Endothelial cell of umbilical vein (primary cell): ENCODE measurements around the gene RPS23. TPM values are rescaled to one million over a fixed set of nuclear protein-coding genes. Genes with fewer than 3 reads are reported as not detected.

Experiments used
- BruUV-seq: library from RNA; stranded (reverse); fragments of 400-500 nt; replicated peaks from 2 replicates; lab custom pipeline; 2021; lab: Mats Ljungman, UMichigan
- CTCF ChIA-PET: fragments of 300-600, 350-600 bp; sonication (Branson Sonifier 250); formaldehyde crosslinking; loops from one replicate; lab custom pipeline; 2021; ENCODE audit warnings: antibody characterized with exemption, inconsistent platforms; lab: Charles Lee
- POLR2A ChIA-PET: fragments of 300-600, 350-600 bp; sonication (Branson Sonifier 250); formaldehyde crosslinking; loops from one replicate; lab custom pipeline; 2021; ENCODE audit warnings: antibody characterized with exemption, inconsistent platforms; lab: Charles Lee
- DNase-seq: peaks from one replicate; pipeline ENCODE4 v3.0.0-alpha.2; 2011; ENCODE audit warnings: low read depth, low spot score
- FAIRE-seq: peaks from 2 replicates; lab custom pipeline; 2011; peaks lifted over from hg19 to GRCh38; lab: Jason Lieb, UNC
- H2AFZ ChIP-seq: 2 replicates; pipeline ENCODE4 v1.6.0; 2012; ENCODE audit warnings: low read depth, low read length, control low read depth, inconsistent platforms
- H3K27ac ChIP-seq: 2 replicates; pipeline ENCODE4 v1.5.1; 2011; ENCODE audit warnings: low read depth, mild to moderate bottlenecking, control low read depth, low read length, moderate library complexity; ENCODE audit not compliant: insufficient read depth
- H3K27me3 ChIP-seq, 2 experiments: 2 replicates each; pipeline versions ENCODE4 v1.6.0 to v1.6.1; 2011; ENCODE audit warnings: low read length in 2 of 2, mixed read lengths in 1 of 2; ENCODE audit not compliant: control insufficient read depth in 2 of 2, insufficient read depth in 2 of 2
- H3K36me3 ChIP-seq, 2 experiments: 2 replicates in 1 of 2; 3 replicates in 1 of 2; pipeline ENCODE4 v1.5.1; 2011; ENCODE audit warnings: low read length in 2 of 2, mild to moderate bottlenecking in 1 of 2, moderate library complexity in 1 of 2; ENCODE audit not compliant: control insufficient read depth in 2 of 2, insufficient read depth in 2 of 2; ENCODE audit errors: extremely low read depth in 1 of 2
- H3K4me1 ChIP-seq: 3 replicates; pipeline ENCODE4 v1.5.1; 2011; ENCODE audit warnings: mild to moderate bottlenecking, low read length; ENCODE audit not compliant: control insufficient read depth, insufficient read depth; ENCODE audit errors: extremely low read depth
- H3K4me2 ChIP-seq: 2 replicates; pipeline ENCODE4 v1.6.1; 2011; ENCODE audit warnings: low read length, control low read depth, mixed read lengths; ENCODE audit not compliant: insufficient read depth
- H3K4me3 ChIP-seq, 3 experiments: fragments of 200-600 bp in 1 of 3; sonication (generic), shearing (Covaris generic) in 1 of 3; replicated peaks in 1 of 3; 2 replicates each; pipeline ENCODE4 v1.5.1; 2011 to 2016; ENCODE audit warnings: control low read depth in 3 of 3, low read length in 3 of 3, mild to moderate bottlenecking in 2 of 3, inconsistent platforms in 1 of 3, low read depth in 1 of 3, moderate library complexity in 1 of 3; ENCODE audit not compliant: insufficient read depth in 1 of 3
- H3K79me2 ChIP-seq: 2 replicates; pipeline ENCODE4 v1.6.0; 2012; ENCODE audit warnings: low read length, inconsistent platforms; ENCODE audit not compliant: control insufficient read depth, insufficient read depth
- H3K9ac ChIP-seq: replicated peaks from 2 replicates; pipeline ENCODE3; 2011; ENCODE audit warnings: low read length, control low read depth; ENCODE audit not compliant: insufficient read depth; ENCODE audit errors: extremely low read depth
- H3K9me1 ChIP-seq: replicated peaks from 3 replicates; pipeline ENCODE4 v1.6.0; 2011; ENCODE audit warnings: mild to moderate bottlenecking, low read length; ENCODE audit not compliant: control insufficient read depth, insufficient read depth; ENCODE audit errors: extremely low read depth
- H3K9me3 ChIP-seq: replicated peaks from 2 replicates; pipeline ENCODE4 v1.5.1; 2012; ENCODE audit warnings: low read length, inconsistent platforms; ENCODE audit not compliant: control insufficient read depth, insufficient read depth
- H4K20me1 ChIP-seq: replicated peaks from 2 replicates; pipeline ENCODE3; 2011; ENCODE audit warnings: mild to moderate bottlenecking, low read length; ENCODE audit not compliant: control insufficient read depth, insufficient read depth; ENCODE audit errors: extremely low read depth
- CTCF ChIP-seq, 2 donors: IDR thresholded peaks; 1 replicate in 1 of 2; 2 replicates in 1 of 2; pipeline ENCODE4 v1.5.1; 2011; ENCODE audit warnings: low read length in 2 of 2, mild to moderate bottlenecking in 2 of 2, moderate library complexity in 2 of 2, control low read depth in 1 of 2, inconsistent platforms in 1 of 2, low read depth in 1 of 2; ENCODE audit not compliant: insufficient read depth in 1 of 2; ENCODE audit errors: extremely low read depth in 1 of 2
- EZH2 ChIP-seq: IDR thresholded peaks from 2 replicates; pipeline ENCODE4 v1.6.1; 2012; ENCODE audit warnings: borderline replicate concordance, low read depth, mild to moderate bottlenecking, moderate library complexity, low read length, inconsistent platforms; ENCODE audit not compliant: severe bottlenecking
- FOS ChIP-seq: IDR thresholded peaks from 2 replicates; pipeline ENCODE4 v1.6.1; 2011; ENCODE audit warnings: mild to moderate bottlenecking, low read length, moderate library complexity, borderline replicate concordance; ENCODE audit not compliant: insufficient read depth
- GATA2 ChIP-seq: IDR thresholded peaks from 2 replicates; pipeline ENCODE4 v1.7.0; 2011; ENCODE audit warnings: low read depth, mild to moderate bottlenecking, moderate library complexity, mixed read lengths, low read length; ENCODE audit not compliant: insufficient read length, insufficient read depth
- JUN ChIP-seq: IDR thresholded peaks from 2 replicates; pipeline ENCODE4 v1.6.1; 2011; ENCODE audit warnings: borderline replicate concordance, low read depth; ENCODE audit not compliant: insufficient read length, insufficient read depth
- MAX ChIP-seq: IDR thresholded peaks from 2 replicates; pipeline ENCODE4 v1.6.1; 2011; ENCODE audit not compliant: insufficient read depth, insufficient read length
- MYC ChIP-seq: IDR thresholded peaks from one replicate; pipeline ENCODE4 v1.6.1; 2011; ENCODE audit warnings: mild to moderate bottlenecking, low read depth, low read length
- POLR2A ChIP-seq: IDR thresholded peaks from 2 replicates; pipeline ENCODE4 v1.6.1; 2012; ENCODE audit warnings: low read depth, mild to moderate bottlenecking, control low read depth, low read length
- POLR2AphosphoS5 ChIP-seq: IDR thresholded peaks from 2 replicates; pipeline ENCODE4 v1.6.1; 2012; ENCODE audit warnings: low read depth, mild to moderate bottlenecking, control low read depth, low read length, moderate library complexity; ENCODE audit not compliant: insufficient read depth
- dilution Hi-C: fragments of 300-500 bp; cut with MboI; formaldehyde crosslinking; loops from one replicate; pipeline ENCODE4 v1.15.0; 2019; ENCODE audit warnings: low sequenced_read_pairs; ENCODE audit not compliant: extremely low pct_ligation_motif_present
- intact Hi-C: fragments of 100-400 bp; cut with micrococcal nuclease; formaldehyde crosslinking; loops from one replicate; pipeline ENCODE4 v1.10.0; 2022
- polyA plus RNA-seq, 4 experiments: library from polyadenylated mRNA; depleted of rRNA in 3 of 4; stranded (reverse) in 3 of 4; unstranded in 1 of 4; fragments of >200 nt; gene quantifications; 2 replicates each; pipeline versions ENCODE4 v1.2.1 to v1.2.3, GENCODE V29; 2011 to 2012; ENCODE audit warnings: missing spikeins in 1 of 4
- total RNA-seq: library from RNA; stranded (reverse); gene quantifications from 2 replicates; pipeline ENCODE4 v1.2.3, GENCODE V29; 2021

RPS23 gene
- total and polyA plus RNA-seq, 2 donors (not counting 3 experiments of a cell fraction or from before 2014, with no cell fraction given), result 2,037 to 3,265 TPM

GRCh38 chr5:82291420-82291819, 13.3 kb upstream of the RPS23 start:
- no peak for DNase-seq
- no TSS peak for BruUV-seq
- H3K4me2 ChIP-seq, result no peak overlapping the region
- ChIA-PET POLR2A (no interaction called here), CTCF (no interaction called here)
- no peaks in the 10 kb centered on the region for H3K36me3 ChIP-seq
- no peaks in the 10 kb centered on the region for H3K27me3 ChIP-seq
- H3K27ac ChIP-seq, result no peak overlapping the region
- intact Hi-C loops, result no loop called here
- no peaks in the 10 kb centered on the region for H3K4me1 ChIP-seq
- TF ChIP-seq CTCF (IDR thresholded peaks at IDR 0.05; ENCODE audit: extremely low read depth in 1 of 2, insufficient read depth in 1 of 2, low read depth in 1 of 2, low read length in 2 of 2) (no peak), EZH2 (no peak), GATA2 (no peak), FOS (no peak), MYC (no peak), POLR2A (no peak), MAX (no peak), JUN (no peak), POLR2AphosphoS5 (no peak)
- dilution Hi-C loops, result no loop called here
- H3K9me1 ChIP-seq, result no peaks in the 10 kb centered on the region
- H3K79me2 ChIP-seq, result no peaks in the 10 kb centered on the region
- H3K4me3 ChIP-seq, result no peak overlapping the region
- H3K9ac ChIP-seq, result no peak overlapping the region
- FAIRE-seq, result no peak
- H2AFZ ChIP-seq, result no peak overlapping the region
- H4K20me1 ChIP-seq, result no peaks in the 10 kb centered on the region
- no peaks in the 10 kb centered on the region for H3K9me3 ChIP-seq
